ENCODE measurements around the gene BRS3.

Gene BRS3

GRCh38 chrX:136452614-136453013 is 35.1 kb upstream of the BRS3 start:
- H3K4me3 ChIP-seq (ENCODE audit: control insufficient read depth, low read depth, low read length): no peak overlapping the region
- DNase-seq (ENCODE audit: low read depth): no peak
- no peak for TF ChIP-seq CTCF (IDR thresholded peaks at IDR 0.05; ENCODE audit: control insufficient read depth, insufficient read depth, low read depth, low read length, missing control alignments)

GRCh38 chrX:136453114-136453513 is 34.6 kb upstream of the BRS3 start:
- no peak for TF ChIP-seq CTCF (IDR thresholded peaks at IDR 0.05; ENCODE audit: control insufficient read depth, insufficient read depth, low read depth, low read length, missing control alignments)
- no peak overlapping the region for H3K4me3 ChIP-seq (ENCODE audit: control insufficient read depth, low read depth, low read length)
- no peak for DNase-seq (ENCODE audit: low read depth)

GRCh38 chrX:136453771-136454170 is 34.0 kb upstream of the BRS3 start:
- TF ChIP-seq CTCF (IDR thresholded peaks at IDR 0.05; ENCODE audit: control insufficient read depth, insufficient read depth, low read depth, low read length, missing control alignments): no peak
- no peak for DNase-seq (ENCODE audit: low read depth)

GRCh38 chrX:136456133-136456532 is 31.6 kb upstream of the BRS3 start:
- no peak overlapping the region for H3K4me3 ChIP-seq (ENCODE audit: control insufficient read depth, low read depth, low read length)
- DNase-seq (ENCODE audit: low read depth): no peak
- no peak for TF ChIP-seq CTCF (IDR thresholded peaks at IDR 0.05; ENCODE audit: control insufficient read depth, insufficient read depth, low read depth, low read length, missing control alignments)

More at GRCh38 chrX:136453771-136454170, 34.0 kb upstream of the BRS3 start:
- H3K4me3 ChIP-seq (ENCODE audit: control insufficient read depth, low read depth, low read length): no peak overlapping the region

GRCh38 chrX:136457303-136457917 is 30.3 kb upstream of the BRS3 start:
- no peak for TF ChIP-seq CTCF (IDR thresholded peaks at IDR 0.05; ENCODE audit: control insufficient read depth, insufficient read depth, low read depth, low read length, missing control alignments)
- H3K4me3 ChIP-seq (ENCODE audit: control insufficient read depth, low read depth, low read length): no peak overlapping the region
- DNase-seq (ENCODE audit: low read depth): no peak

GRCh38 chrX:136464589-136464988 is 23.2 kb upstream of the BRS3 start:
- no peak for DNase-seq (ENCODE audit: low read depth)
- TF ChIP-seq CTCF (IDR thresholded peaks at IDR 0.05; ENCODE audit: control insufficient read depth, insufficient read depth, low read depth, low read length, missing control alignments): no peak
- H3K4me3 ChIP-seq (ENCODE audit: control insufficient read depth, low read depth, low read length): no peak overlapping the region

Data from AG09309 (cell line).